Endothelial cell of umbilical vein (primary cell): ENCODE results near the gene TNFRSF19. TPM values are rescaled to one million over a fixed set of nuclear protein-coding genes. Genes with fewer than 3 reads are reported as not detected.

Experiments used
- BruUV-seq: library from RNA; stranded (reverse); fragments of 400-500 nt; replicated peaks from 2 replicates; lab custom pipeline; 2021; lab: Mats Ljungman, UMichigan
- CTCF ChIA-PET: fragments of 300-600, 350-600 bp; sonication (Branson Sonifier 250); formaldehyde crosslinking; loops from one replicate; lab custom pipeline; 2021; ENCODE audit warnings: antibody characterized with exemption, inconsistent platforms; lab: Charles Lee
- POLR2A ChIA-PET: fragments of 300-600, 350-600 bp; sonication (Branson Sonifier 250); formaldehyde crosslinking; loops from one replicate; lab custom pipeline; 2021; ENCODE audit warnings: antibody characterized with exemption, inconsistent platforms; lab: Charles Lee
- DNase-seq: peaks from one replicate; pipeline ENCODE4 v3.0.0-alpha.2; 2011; ENCODE audit warnings: low read depth, low spot score
- FAIRE-seq: peaks from 2 replicates; lab custom pipeline; 2011; peaks lifted over from hg19 to GRCh38; lab: Jason Lieb, UNC
- H2AFZ ChIP-seq: 2 replicates; pipeline ENCODE4 v1.6.0; 2012; ENCODE audit warnings: low read depth, low read length, control low read depth, inconsistent platforms
- H3K27ac ChIP-seq: 2 replicates; pipeline ENCODE4 v1.5.1; 2011; ENCODE audit warnings: low read depth, mild to moderate bottlenecking, control low read depth, low read length, moderate library complexity; ENCODE audit not compliant: insufficient read depth
- H3K27me3 ChIP-seq, 2 experiments: 2 replicates each; pipeline versions ENCODE4 v1.6.0 to v1.6.1; 2011; ENCODE audit warnings: low read length in 2 of 2, mixed read lengths in 1 of 2; ENCODE audit not compliant: control insufficient read depth in 2 of 2, insufficient read depth in 2 of 2
- H3K36me3 ChIP-seq, 2 experiments: 2 replicates in 1 of 2; 3 replicates in 1 of 2; pipeline ENCODE4 v1.5.1; 2011; ENCODE audit warnings: low read length in 2 of 2, mild to moderate bottlenecking in 1 of 2, moderate library complexity in 1 of 2; ENCODE audit not compliant: control insufficient read depth in 2 of 2, insufficient read depth in 2 of 2; ENCODE audit errors: extremely low read depth in 1 of 2
- H3K4me1 ChIP-seq: 3 replicates; pipeline ENCODE4 v1.5.1; 2011; ENCODE audit warnings: mild to moderate bottlenecking, low read length; ENCODE audit not compliant: control insufficient read depth, insufficient read depth; ENCODE audit errors: extremely low read depth
- H3K4me2 ChIP-seq: 2 replicates; pipeline ENCODE4 v1.6.1; 2011; ENCODE audit warnings: low read length, control low read depth, mixed read lengths; ENCODE audit not compliant: insufficient read depth
- H3K4me3 ChIP-seq, 3 experiments: fragments of 200-600 bp in 1 of 3; sonication (generic), shearing (Covaris generic) in 1 of 3; replicated peaks in 1 of 3; 2 replicates each; pipeline ENCODE4 v1.5.1; 2011 to 2016; ENCODE audit warnings: control low read depth in 3 of 3, low read length in 3 of 3, mild to moderate bottlenecking in 2 of 3, inconsistent platforms in 1 of 3, low read depth in 1 of 3, moderate library complexity in 1 of 3; ENCODE audit not compliant: insufficient read depth in 1 of 3
- H3K79me2 ChIP-seq: 2 replicates; pipeline ENCODE4 v1.6.0; 2012; ENCODE audit warnings: low read length, inconsistent platforms; ENCODE audit not compliant: control insufficient read depth, insufficient read depth
- H3K9ac ChIP-seq: replicated peaks from 2 replicates; pipeline ENCODE3; 2011; ENCODE audit warnings: low read length, control low read depth; ENCODE audit not compliant: insufficient read depth; ENCODE audit errors: extremely low read depth
- H3K9me1 ChIP-seq: replicated peaks from 3 replicates; pipeline ENCODE4 v1.6.0; 2011; ENCODE audit warnings: mild to moderate bottlenecking, low read length; ENCODE audit not compliant: control insufficient read depth, insufficient read depth; ENCODE audit errors: extremely low read depth
- H3K9me3 ChIP-seq: replicated peaks from 2 replicates; pipeline ENCODE4 v1.5.1; 2012; ENCODE audit warnings: low read length, inconsistent platforms; ENCODE audit not compliant: control insufficient read depth, insufficient read depth
- H4K20me1 ChIP-seq: replicated peaks from 2 replicates; pipeline ENCODE3; 2011; ENCODE audit warnings: mild to moderate bottlenecking, low read length; ENCODE audit not compliant: control insufficient read depth, insufficient read depth; ENCODE audit errors: extremely low read depth
- CTCF ChIP-seq, 2 donors: IDR thresholded peaks; 1 replicate in 1 of 2; 2 replicates in 1 of 2; pipeline ENCODE4 v1.5.1; 2011; ENCODE audit warnings: low read length in 2 of 2, mild to moderate bottlenecking in 2 of 2, moderate library complexity in 2 of 2, control low read depth in 1 of 2, inconsistent platforms in 1 of 2, low read depth in 1 of 2; ENCODE audit not compliant: insufficient read depth in 1 of 2; ENCODE audit errors: extremely low read depth in 1 of 2
- EZH2 ChIP-seq: IDR thresholded peaks from 2 replicates; pipeline ENCODE4 v1.6.1; 2012; ENCODE audit warnings: borderline replicate concordance, low read depth, mild to moderate bottlenecking, moderate library complexity, low read length, inconsistent platforms; ENCODE audit not compliant: severe bottlenecking
- FOS ChIP-seq: IDR thresholded peaks from 2 replicates; pipeline ENCODE4 v1.6.1; 2011; ENCODE audit warnings: mild to moderate bottlenecking, low read length, moderate library complexity, borderline replicate concordance; ENCODE audit not compliant: insufficient read depth
- GATA2 ChIP-seq: IDR thresholded peaks from 2 replicates; pipeline ENCODE4 v1.7.0; 2011; ENCODE audit warnings: low read depth, mild to moderate bottlenecking, moderate library complexity, mixed read lengths, low read length; ENCODE audit not compliant: insufficient read length, insufficient read depth
- JUN ChIP-seq: IDR thresholded peaks from 2 replicates; pipeline ENCODE4 v1.6.1; 2011; ENCODE audit warnings: borderline replicate concordance, low read depth; ENCODE audit not compliant: insufficient read length, insufficient read depth
- MYC ChIP-seq: IDR thresholded peaks from one replicate; pipeline ENCODE4 v1.6.1; 2011; ENCODE audit warnings: mild to moderate bottlenecking, low read depth, low read length
- POLR2A ChIP-seq: IDR thresholded peaks from 2 replicates; pipeline ENCODE4 v1.6.1; 2012; ENCODE audit warnings: low read depth, mild to moderate bottlenecking, control low read depth, low read length
- dilution Hi-C: fragments of 300-500 bp; cut with MboI; formaldehyde crosslinking; loops from one replicate; pipeline ENCODE4 v1.15.0; 2019; ENCODE audit warnings: low sequenced_read_pairs; ENCODE audit not compliant: extremely low pct_ligation_motif_present
- intact Hi-C: fragments of 100-400 bp; cut with micrococcal nuclease; formaldehyde crosslinking; loops from one replicate; pipeline ENCODE4 v1.10.0; 2022
- polyA plus RNA-seq, 4 experiments: library from polyadenylated mRNA; depleted of rRNA in 3 of 4; stranded (reverse) in 3 of 4; unstranded in 1 of 4; fragments of >200 nt; gene quantifications; 2 replicates each; pipeline versions ENCODE4 v1.2.1 to v1.2.3, GENCODE V29; 2011 to 2012; ENCODE audit warnings: missing spikeins in 1 of 4
- total RNA-seq: library from RNA; stranded (reverse); gene quantifications from 2 replicates; pipeline ENCODE4 v1.2.3, GENCODE V29; 2021
- TF ChIP-seq, protein P1 (sequence below): IDR thresholded peaks from 2 replicates; pipeline ENCODE4 v1.6.1; 2011; ENCODE audit not compliant: insufficient read depth, insufficient read length

Gene TNFRSF19
- total and polyA plus RNA-seq, 2 donors (not counting 3 experiments of a cell fraction or from before 2014, with no cell fraction given): 0.23 to 0.29 TPM

DNA sequence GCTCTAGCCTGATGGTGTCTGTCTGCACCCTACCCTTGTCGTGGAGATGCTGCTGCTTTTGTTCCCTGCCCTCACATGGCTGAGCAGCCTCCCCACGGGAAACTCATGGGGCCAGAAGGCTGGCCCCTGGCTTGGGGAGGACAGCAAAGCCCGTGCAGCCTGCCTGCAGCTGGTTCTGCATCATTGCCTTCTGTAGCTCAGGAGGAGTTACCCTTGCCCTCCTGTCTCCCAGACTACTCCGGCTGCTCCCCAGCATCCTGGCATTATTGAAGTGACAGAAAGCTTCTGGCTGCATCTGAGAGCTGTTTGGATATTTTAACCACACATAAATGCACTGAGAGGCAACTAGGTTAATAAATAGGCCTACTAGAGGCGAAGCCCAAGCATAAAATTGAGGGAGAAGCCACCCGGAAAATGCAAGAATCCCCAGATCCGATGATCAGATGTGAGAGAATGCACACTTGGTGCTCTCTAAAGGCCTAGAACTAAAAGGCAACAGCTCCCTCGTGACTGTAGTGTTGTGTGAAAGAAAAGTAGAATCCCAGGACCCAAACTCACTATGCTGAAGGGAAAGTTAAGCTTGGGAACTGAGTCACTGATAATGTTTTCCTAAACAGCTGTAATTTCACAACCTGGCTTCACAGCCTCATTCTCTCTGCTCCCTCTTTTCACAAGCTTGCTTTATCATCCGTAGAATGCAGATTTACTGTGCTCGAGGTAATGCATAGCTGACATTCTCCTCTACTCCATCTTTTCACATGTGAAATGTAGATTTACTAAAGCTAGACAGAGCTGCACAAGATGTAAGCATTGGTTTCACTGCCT, 110.8 kb downstream of the TNFRSF19 start:
- dilution Hi-C loops (no loop called here), intact Hi-C loops (no loop called here)
- Histone ChIP-seq H3K4me3 (no peak overlapping the region), H3K27me3 (no peaks in the 10 kb centered on the region), H3K4me2 (no peak overlapping the region), H3K9ac (no peak overlapping the region), H3K9me3 (no peaks in the 10 kb centered on the region), H4K20me1 (no peaks in the 10 kb centered on the region), H3K9me1 (no peaks in the 10 kb centered on the region), H3K4me1 (no peaks in the 10 kb centered on the region), H3K79me2 (no peaks in the 10 kb centered on the region), H2AFZ (no peak overlapping the region), H3K36me3 (no peaks in the 10 kb centered on the region), H3K27ac (no peak overlapping the region)
- POLR2A ChIA-PET: no interaction called here
- CTCF ChIA-PET: interaction anchor here (1.2 to 1.5 kb wide), 3 partner anchors 8 to 31 kb away, joined by 3 read pairs; no protein-coding TSS in a partner anchor
- TF ChIP-seq MYC (no peak), POLR2A (no peak), GATA2 (no peak), JUN (no peak), CTCF (IDR thresholded peaks at IDR 0.05; ENCODE audit: extremely low read depth in 1 of 2, insufficient read depth in 1 of 2, low read depth in 1 of 2, low read length in 2 of 2) (no peak), FOS (no peak), EZH2 (no peak)
- TF ChIP-seq, protein P1, sequence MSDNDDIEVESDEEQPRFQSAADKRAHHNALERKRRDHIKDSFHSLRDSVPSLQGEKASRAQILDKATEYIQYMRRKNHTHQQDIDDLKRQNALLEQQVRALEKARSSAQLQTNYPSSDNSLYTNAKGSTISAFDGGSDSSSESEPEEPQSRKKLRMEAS: no peak
- FAIRE-seq (no peak), DNase-seq (no peak)
- BruUV-seq: no TSS peak
